GM21423 (cell line): ENCODE results near the gene ZNF286A.
"Not testable (repeated sequence)": the region's sequence is repeated elsewhere in the genome, so short reads cannot be mapped to it uniquely, and the experiment has no call there.

ENCODE experiments used
- ATAC-seq: cut with Tn5 transposase; IDR thresholded peaks from one replicate; pipeline ENCODE4 v1.9.1; 2021; ENCODE audit warnings: mild to moderate bottlenecking, moderate library complexity; ENCODE audit not compliant: unreplicated experiment

ZNF286A gene

DNA sequence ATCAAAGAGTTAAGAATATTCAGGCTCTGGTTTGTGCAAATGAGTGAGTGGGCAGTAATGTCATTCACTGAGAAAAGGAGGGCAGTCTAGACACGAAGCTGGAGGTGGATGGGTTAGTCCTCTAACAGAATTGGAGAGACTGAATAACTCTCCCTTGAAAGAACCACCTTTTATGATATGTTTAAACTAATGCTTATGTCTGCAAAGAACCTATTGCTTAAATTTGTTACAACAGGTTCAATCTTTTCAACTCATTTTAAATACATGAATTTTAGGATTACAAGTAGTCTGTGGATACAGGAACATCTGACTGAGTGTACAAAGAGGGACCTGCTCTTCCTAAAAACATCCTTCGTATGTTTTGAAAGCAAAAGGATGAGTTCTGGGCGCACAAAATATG, 585 bp upstream of the ZNF286A start:
- ATAC-seq = not testable (repeated sequence)

GRCh38 chr17:15699937-15700336, 385 bp downstream of the ZNF286A start:
- ATAC-seq = not testable (repeated sequence)

- not testable (repeated sequence) for ATAC-seq
Observed at GRCh38 chr17:15704239-15704638, 4.7 kb downstream of the ZNF286A start.

DNA sequence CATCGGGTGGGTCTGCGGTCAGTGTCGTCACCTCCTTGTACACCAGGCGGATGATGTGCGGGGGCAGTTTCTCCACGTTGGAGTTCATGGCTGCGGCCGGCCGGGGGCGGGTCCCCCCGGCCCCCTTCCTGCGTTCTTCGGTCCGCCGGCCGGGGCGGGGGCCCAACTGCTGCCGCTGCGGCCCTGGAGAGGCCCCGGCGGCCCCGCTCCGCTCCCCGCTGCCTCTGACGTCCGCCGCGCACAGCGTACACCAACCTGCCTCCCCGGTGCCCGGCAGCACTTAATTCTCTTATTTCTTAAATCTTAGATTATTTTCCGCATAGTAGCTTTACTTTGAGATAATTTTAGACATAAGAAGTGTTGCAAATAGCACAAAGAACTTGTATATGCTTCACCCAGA, 5.3 kb downstream of the ZNF286A start:
- ATAC-seq = not testable (repeated sequence)

GRCh38 chr17:15708879-15709278, 9.3 kb downstream of the ZNF286A start:
- ATAC-seq = not testable (repeated sequence)

DNA sequence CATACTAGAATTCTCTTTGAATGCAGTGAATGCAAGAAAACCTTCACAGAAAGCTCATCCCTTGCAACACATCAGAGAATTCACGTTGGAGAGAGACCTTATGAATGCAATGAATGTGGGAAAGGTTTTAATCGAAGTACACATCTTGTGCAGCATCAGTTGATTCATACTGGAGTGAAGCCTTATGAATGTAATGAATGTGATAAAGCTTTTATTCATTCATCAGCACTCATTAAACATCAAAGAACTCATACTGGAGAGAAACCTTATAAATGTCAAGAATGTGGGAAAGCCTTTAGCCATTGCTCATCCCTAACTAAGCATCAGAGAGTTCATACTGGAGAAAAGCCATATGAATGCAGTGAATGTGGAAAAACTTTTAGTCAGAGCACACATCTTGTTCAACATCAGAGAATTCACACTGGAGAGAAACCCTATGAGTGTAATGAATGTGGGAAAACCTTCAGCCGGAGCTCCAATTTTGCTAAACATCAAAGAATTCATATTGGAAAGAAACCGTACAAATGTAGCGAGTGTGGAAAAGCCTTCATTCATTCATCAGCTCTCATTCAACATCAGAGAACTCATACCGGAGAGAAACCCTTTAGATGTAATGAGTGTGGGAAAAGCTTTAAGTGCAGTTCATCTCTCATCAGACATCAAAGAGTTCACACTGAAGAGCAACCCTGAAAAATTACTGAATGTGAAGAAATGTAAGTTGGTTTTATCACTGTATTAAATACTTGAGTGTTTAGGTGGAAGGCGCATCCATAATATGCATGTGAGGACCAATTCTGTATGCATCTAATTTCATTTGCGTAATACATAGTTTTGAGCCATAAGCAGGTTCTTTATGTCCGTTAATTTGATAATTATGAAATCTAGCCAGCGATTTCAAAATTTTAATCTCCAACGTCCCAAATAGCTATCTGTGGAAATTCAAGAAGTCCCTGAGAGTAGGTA, 17.3 kb downstream of the ZNF286A start:
- not testable (repeated sequence) for ATAC-seq

DNA sequence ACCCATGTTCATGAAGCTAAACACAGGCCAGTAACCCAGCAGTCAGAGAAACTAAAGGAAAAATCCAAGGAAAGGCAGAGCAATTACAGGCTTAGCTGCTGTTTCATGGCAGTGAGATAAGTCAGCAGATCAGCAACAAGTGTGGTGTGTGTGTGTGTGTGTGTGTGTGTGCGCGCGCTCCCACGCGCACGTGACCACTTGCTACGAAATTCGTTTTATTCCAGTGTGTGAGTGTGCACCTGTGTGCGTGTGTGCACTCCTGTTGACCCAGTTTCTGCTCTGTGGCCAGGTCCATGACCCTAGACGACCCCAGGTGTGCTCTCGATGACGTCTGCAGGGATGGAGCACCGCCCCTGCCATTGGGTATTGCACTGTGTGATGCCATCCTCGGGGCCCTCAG, 31.0 kb downstream of the ZNF286A start:
- not testable (repeated sequence) for ATAC-seq

DNA sequence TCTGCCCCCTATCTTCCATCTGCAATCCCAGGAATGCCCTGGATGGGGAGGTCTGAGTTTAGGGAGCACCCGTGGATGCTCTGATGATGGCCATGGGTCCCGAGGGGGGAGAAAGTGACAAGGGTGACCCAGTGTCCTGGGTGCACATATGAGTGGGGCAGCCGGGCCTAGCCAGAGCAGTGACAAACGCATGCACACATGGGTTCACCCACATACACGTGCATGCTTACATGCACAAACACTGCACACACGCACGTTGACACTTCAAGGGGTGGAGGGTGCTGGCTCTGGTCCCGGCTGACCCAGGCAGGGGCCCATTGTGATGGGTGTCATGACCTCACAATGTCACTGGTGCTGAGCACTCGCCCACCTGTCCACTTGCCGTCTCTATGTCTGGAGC, 32.3 kb downstream of the ZNF286A start, which contains the start of gene TBC1D26:
TBC1D26 (plus strand) TSS at position 384 of the 400 bp plus-strand sequence. CDS start 3,066 bp downstream, outside the sequence.
- ATAC-seq = not testable (repeated sequence)

- not testable (repeated sequence) for ATAC-seq
Observed at GRCh38 chr17:15733174-15733789, 33.7 kb downstream of the ZNF286A start.

DNA sequence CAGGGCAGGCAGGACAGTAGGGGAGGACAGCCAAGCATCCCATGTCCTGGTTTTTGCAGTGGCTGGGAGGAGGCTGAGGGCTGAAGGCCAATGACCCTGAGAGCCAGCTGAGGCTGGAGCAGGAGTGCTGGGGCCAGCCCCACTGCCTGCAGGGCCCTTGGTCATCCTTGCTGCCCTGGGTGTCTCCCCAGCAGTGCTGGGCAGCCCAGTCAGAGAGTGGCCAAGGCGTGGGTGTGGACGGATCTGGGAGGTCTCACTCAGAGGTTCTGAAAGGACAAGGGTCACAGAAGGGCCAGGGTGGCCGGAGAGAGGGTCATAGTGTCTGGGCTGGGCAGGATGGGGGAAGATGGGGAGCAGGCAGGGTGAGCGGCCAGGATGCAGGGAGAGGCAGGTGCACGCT, 37.0 kb downstream of the ZNF286A start:
- ATAC-seq = not testable (repeated sequence)

DNA sequence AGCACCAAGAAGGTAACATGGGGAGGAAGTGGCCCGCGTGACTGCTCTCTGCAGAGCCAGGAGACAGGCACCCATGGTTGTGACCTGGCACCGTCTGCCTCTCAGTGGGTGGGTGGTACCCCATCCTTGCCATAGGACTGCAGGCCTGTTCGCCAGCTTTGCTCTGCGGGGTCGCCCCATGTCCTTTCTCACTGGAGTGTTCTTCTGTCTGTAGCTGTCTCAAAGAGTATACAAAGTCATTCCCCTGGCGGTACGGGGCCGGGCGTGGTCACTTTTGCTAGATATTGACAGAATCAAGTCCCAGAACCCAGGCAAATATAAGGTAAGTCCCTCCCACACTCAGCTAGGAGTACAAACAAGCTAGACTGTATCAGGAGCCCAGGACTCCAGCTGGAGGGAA, 38.5 kb downstream of the ZNF286A start:
- ATAC-seq = no peak

- not testable (repeated sequence) for ATAC-seq
Observed at GRCh38 chr17:15739259-15739658, 39.7 kb downstream of the ZNF286A start.

DNA sequence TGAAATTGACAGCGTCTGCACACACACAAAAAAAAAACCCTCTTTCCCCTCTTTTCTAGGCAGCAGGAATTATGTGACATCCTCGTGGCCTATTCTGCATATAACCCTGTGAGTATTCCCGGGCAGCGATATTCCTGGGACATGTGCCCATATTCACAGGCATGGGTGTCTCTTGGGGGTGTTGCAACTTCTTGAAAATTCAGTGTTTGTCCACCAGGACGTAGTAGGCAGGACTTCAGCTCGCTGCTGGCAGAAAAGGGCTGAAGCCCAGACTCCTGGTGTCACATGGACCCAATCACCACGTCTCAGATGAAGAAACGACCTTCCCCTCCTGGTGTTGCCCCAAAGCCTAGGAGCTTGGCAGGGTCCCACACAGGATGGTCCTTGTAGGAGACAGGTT, 40.5 kb downstream of the ZNF286A start:
- not testable (repeated sequence) for ATAC-seq

DNA sequence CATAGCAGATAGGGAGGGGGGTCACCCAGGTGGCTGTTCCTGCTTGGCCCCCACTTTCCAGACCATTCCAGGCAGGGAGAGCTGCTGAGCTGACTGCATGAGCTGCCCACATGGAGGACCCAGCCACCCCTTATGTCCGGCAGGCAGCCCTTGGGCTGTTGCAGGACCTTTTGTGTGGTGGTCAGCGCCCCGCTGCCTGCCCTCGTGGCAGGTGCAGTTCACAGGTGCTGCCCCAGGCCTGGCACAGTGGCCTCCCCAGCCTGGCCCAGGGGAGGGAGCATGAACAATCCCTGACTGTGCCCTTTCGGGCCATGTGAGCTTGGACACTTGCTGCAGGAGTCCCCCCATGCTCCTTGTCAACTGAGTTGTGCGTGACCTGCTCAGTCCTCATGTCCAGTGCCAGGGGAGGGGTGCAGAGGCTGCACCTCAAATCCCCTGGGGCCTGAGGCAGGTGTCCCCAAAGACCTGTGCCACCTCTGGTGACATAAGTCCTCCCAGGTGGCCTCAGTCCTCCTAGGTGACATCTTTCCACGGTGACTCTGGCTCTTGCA, 41.1 kb downstream of the ZNF286A start:
- no peak for ATAC-seq

DNA sequence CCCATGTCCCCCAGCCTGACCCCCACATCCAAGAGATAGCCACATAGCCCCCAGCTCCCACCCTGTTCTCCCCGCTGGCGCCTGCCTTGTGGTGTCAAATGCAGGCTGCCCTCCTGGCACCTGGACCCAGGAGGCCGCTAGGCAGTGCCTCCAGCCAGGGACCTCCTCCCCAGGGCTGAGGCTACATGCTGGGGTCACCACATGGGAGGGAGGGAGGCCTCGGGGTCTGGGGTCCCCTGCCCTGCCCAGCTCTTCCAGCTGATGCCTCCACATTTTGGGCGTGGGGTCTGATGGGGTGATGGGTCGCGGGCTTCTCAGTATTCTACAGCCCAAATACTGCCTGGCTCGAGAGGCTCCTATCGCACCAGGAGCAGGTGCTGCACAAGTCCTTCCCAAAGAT, 42.1 kb downstream of the ZNF286A start:
- no peak for ATAC-seq

DNA sequence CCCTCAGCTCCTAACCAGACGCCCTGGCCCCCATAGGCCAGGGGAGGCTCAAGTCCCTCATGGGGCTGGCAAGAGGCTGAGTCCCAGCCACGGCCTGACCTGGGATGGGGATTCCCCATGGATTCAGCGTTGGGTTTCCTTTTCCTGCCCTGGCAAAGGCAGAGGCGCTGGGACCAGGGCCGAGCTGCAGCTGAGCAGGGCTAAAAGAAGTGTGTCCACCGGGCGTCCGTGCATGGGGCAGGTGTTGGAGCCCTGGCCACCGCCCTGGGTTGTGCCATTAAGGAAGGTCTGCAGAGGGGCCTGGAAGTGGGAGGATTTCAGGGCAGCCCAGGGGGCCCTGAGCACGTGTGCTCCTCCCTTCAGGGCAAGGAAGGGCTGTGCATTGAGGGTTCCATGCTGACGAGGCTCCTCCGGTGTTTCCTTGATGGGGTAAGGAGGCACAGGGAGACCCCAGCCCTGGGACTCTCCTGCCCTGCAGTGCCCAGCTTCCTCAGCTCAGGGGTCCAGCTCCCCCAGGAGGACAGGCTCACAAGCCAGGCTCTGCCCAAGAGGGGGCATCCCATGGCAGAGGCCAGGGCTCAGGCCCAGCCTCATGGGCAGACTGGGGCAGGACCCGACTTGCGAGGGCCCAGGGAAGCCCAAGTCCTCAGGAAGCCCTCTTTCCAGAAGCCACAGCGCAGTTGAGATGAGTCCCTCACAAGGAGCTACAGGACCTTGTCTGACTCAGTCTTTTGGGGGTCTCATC, 42.7 kb downstream of the ZNF286A start:
- no peak for ATAC-seq

DNA sequence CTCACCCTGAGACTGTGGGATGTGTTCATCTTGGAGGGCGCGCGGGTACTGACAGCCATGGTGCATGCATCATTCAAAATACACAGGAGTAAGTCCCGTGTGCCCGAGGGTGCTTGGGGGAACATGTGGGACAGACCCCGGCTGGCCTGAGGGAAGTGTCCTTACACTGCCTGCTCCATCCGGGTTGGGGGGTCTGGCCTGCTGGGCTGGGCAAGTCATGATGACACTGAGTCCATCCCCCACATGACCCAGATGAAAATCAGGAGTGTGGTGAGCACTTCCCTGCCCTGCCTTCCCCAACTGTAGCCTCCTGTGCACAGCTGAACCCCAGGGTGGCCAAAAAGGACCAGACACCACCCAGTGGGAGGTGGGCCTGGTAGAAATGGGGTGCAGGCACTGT, 43.4 kb downstream of the ZNF286A start:
- no peak for ATAC-seq

DNA sequence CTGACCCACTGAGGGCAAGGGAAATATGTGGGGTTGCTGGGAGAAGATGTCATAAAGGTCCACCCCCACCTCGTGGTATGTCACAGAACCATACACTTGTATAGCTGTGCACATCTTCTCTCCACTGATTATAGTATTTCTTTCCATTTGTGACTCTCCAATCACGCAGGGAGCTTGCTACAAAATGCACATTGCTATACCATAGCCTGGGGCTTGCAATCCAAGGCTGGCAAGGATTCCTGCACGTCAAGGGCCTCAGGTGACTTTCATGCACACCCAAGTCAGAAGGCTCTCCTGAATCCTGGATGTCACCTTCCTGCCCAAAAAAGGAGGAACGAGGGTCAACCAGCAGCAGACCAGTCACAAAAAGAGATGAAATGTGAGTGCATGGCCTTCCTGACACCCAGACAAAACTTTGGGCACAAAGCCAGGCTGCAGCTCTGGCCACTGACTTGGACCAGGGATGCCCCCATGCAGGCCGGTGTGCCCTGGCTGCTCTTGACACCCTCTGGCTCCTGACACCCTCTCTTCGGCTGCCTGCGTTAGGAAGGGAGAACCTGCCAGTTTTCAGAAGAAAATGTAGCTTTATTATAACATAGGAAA, 44.6 kb downstream of the ZNF286A start:
- ATAC-seq = no peak

- ATAC-seq = no peak
Observed at GRCh38 chr17:15744885-15745284, 45.3 kb downstream of the ZNF286A start.

DNA sequence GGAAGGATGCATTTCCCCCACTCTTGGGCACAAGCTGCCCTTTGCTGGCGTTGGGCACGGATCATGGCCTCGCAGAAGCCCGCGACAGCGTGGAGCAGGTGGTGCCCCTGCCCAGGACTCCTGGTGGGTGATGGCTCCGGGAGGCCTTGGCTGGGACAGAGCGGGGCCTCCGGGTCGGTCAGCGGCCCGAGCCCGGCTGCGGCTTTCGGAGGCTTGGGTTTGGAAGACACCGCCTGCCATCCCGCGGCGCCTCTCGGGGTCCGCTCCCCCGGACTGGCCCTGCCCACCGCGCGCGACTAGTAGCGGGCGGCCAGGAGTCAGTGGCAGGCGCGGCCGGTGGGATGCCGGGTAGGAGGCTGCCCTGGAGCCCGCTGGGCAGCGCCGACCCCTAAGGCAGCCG, 49.9 kb downstream of the ZNF286A start:
- ATAC-seq = not testable (repeated sequence)
